CD8-positive, alpha-beta memory T cell (primary cell): ENCODE measurements around the gene XRCC5. TPM values are rescaled to one million over a fixed set of nuclear protein-coding genes. Genes with fewer than 3 reads are reported as not detected.

ENCODE experiments used
- CTCF ChIA-PET: fragments of 350-600 bp; sonication (Branson Sonifier 250); formaldehyde crosslinking; loops from one replicate; lab custom pipeline; 2021; ENCODE audit warnings: antibody characterized with exemption; lab: Charles Lee
- POLR2A ChIA-PET: fragments of 350-600 bp; sonication (Branson Sonifier 250); formaldehyde crosslinking; loops from one replicate; lab custom pipeline; 2021; ENCODE audit warnings: antibody characterized with exemption; lab: Charles Lee
- DNase-seq, 5 donors: peaks; one replicate each; pipeline versions ENCODE4 v3.0.0 to v3.0.0-alpha.2; 2020 to 2022; ENCODE audit warnings: mixed read lengths in 1 of 5
- H3K27ac ChIP-seq: one replicate; pipeline ENCODE4 v1.7.0; 2013; ENCODE audit warnings: low read depth, mild to moderate bottlenecking, low read length, moderate library complexity
- H3K27me3 ChIP-seq: 2 replicates; pipeline ENCODE4 v1.7.0; 2013; ENCODE audit warnings: low read length, mild to moderate bottlenecking; ENCODE audit not compliant: insufficient read depth, poor library complexity, severe bottlenecking
- H3K36me3 ChIP-seq: 2 replicates; pipeline ENCODE4 v1.7.0; 2013; ENCODE audit warnings: mild to moderate bottlenecking, low read length, moderate library complexity; ENCODE audit not compliant: insufficient read depth
- H3K4me1 ChIP-seq: 2 replicates; pipeline ENCODE4 v1.7.0; 2013; ENCODE audit warnings: mild to moderate bottlenecking, low read length, moderate library complexity; ENCODE audit not compliant: insufficient read depth
- H3K4me3 ChIP-seq: 2 replicates; pipeline ENCODE4 v1.7.0; 2013; ENCODE audit warnings: mild to moderate bottlenecking, low read length
- H3K9me3 ChIP-seq: 2 replicates; pipeline ENCODE4 v1.7.0; 2013; ENCODE audit warnings: mild to moderate bottlenecking, low read length
- H3K27ac Mint-ChIP-seq, 8 donors: one replicate each; pipeline ENCODE4 v1.8.0; 2020 to 2021; ENCODE audit warnings: mixed read lengths in 8 of 8, mild to moderate bottlenecking in 6 of 8, inconsistent platforms in 3 of 8, moderate library complexity in 3 of 8
- H3K27me3 Mint-ChIP-seq, 2 donors: one replicate each; pipeline ENCODE4 v1.8.0; 2020 to 2021; ENCODE audit warnings: mixed read lengths in 2 of 2, mild to moderate bottlenecking in 1 of 2, moderate library complexity in 1 of 2
- H3K36me3 Mint-ChIP-seq, 3 donors: one replicate each; pipeline ENCODE4 v1.8.0; 2020 to 2021; ENCODE audit warnings: mixed read lengths in 3 of 3, inconsistent platforms in 1 of 3, mild to moderate bottlenecking in 1 of 3
- H3K4me1 Mint-ChIP-seq, 3 donors: one replicate each; pipeline ENCODE4 v1.8.0; 2020 to 2021; ENCODE audit warnings: mixed read lengths in 3 of 3, inconsistent platforms in 1 of 3, mild to moderate bottlenecking in 1 of 3
- H3K4me3 Mint-ChIP-seq, 7 donors: one replicate each; pipeline ENCODE4 v1.8.0; 2020 to 2021; ENCODE audit warnings: mixed read lengths in 7 of 7, mild to moderate bottlenecking in 6 of 7, moderate library complexity in 4 of 7, inconsistent platforms in 2 of 7
- H3K9me3 Mint-ChIP-seq, 5 donors: one replicate each; pipeline ENCODE4 v1.8.0; 2020 to 2022; ENCODE audit warnings: mixed read lengths in 5 of 5, mild to moderate bottlenecking in 3 of 5, moderate library complexity in 2 of 5, inconsistent platforms in 1 of 5
- polyA plus RNA-seq: library from polyadenylated mRNA; unstranded; fragments of 300-500 nt; fragmentation: Illumina TruSeq; gene quantifications from one replicate; pipeline ENCODE4 v1.2.3, GENCODE V29; 2021
- total RNA-seq, 2 experiments: library from RNA; stranded (reverse); gene quantifications; one replicate each; pipeline ENCODE4 v1.2.3, GENCODE V29; 2021

XRCC5 gene
- total and polyA plus RNA-seq, 3 experiments from 2014 or later = 306 to 643 (median 612) TPM

DNA sequence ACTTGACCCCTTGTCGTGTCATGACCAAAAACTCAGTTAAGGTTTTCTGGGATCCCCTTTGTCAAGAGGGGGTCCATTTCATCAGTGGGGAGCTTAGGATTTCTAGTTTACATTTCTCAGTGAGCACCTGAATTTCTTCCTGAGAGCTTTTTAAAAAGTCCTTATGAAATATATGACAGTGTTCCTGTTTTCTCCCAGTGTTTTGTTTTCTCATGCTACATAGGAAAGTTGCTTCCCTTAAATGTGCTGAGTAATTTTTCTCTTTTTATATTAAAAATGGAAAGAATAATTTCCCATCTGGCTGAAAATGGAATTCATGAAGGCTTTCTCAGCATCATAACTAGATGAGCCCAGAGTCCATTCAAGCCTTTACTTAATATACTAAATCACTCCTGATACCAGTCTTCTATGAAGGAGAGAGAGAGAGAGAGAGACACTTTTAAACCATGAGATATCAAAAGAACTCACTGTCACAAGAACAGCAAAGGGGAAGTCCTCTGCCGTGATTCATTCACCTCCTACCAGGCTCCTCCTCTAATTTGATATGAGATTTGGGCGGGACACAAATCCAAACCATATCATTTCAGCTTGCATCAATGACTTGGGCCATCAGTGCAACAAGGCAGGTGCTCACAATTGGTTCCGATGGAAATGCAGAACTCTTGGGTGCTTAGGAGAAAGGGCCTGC is 61.1 kb downstream of the XRCC5 start:
- H3K27me3 ChIP-seq = no peaks in the 10 kb centered on the region
- H3K27me3 Mint-ChIP-seq = no peaks in the 10 kb centered on the region
- H3K4me1 Mint-ChIP-seq = peaks cover 51 to 77% (median 76%) of the 10 kb centered on the region in 3 donors
- peaks cover 16 to 90% (median 23%) of the 10 kb centered on the region in 3 donors for H3K36me3 Mint-ChIP-seq
- H3K4me3 ChIP-seq = no peak overlapping the region
- ChIA-PET CTCF (no interaction called here), POLR2A (no interaction called here)
- peak overlapping the region in 2 of 8 donors; percentile 5 to 12 for H3K27ac Mint-ChIP-seq
- H3K9me3 ChIP-seq = no peaks in the 10 kb centered on the region
- no peak overlapping the region for H3K4me3 Mint-ChIP-seq
- no peak overlapping the region for H3K27ac ChIP-seq
- H3K9me3 Mint-ChIP-seq = no peaks in the 10 kb centered on the region
- no peaks in the 10 kb centered on the region for H3K4me1 ChIP-seq
- H3K36me3 ChIP-seq = peaks cover 22% of the 10 kb centered on the region
- no peak for DNase-seq

DNA sequence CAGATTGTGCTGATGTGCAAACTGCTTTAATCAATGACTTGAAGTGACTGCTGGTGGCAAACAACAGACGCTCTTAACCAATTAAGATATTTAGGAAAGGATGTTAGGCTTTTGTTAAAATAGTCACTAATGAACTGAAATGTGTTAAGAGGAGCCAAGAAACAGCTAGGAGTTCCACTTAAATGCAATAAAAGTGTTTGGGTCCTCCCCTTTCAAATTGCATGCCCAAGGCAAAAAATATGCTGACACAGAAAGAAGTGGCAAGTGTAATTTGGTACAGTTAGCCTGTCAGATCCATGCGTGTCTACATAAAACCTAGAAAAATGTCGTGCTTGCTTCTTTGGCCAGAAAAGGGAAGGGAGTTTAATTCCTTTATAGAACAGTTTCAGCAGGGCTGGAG is 61.9 kb downstream of the XRCC5 start:
- CTCF ChIA-PET = no interaction called here
- Histone ChIP-seq H3K9me3 (no peaks in the 10 kb centered on the region), H3K27me3 (no peaks in the 10 kb centered on the region), H3K4me1 (no peaks in the 10 kb centered on the region), H3K27ac (no peak overlapping the region), H3K4me3 (no peak overlapping the region), H3K36me3 (peaks cover 24% of the 10 kb centered on the region)
- Mint-ChIP-seq H3K36me3 (peaks cover 17 to 90% (median 25%) of the 10 kb centered on the region in 3 donors), H3K27me3 (no peaks in the 10 kb centered on the region), H3K9me3 (no peaks in the 10 kb centered on the region), H3K4me1 (peaks cover 50 to 81% (median 77%) of the 10 kb centered on the region in 3 donors), H3K4me3 (no peak overlapping the region), H3K27ac (peak overlapping the region in 4 of 8 donors; percentile 4 to 55 (median 14))
- POLR2A ChIA-PET = interaction anchor here (0.6 kb wide), 1 partner anchor 166 kb away, joined by 3 read pairs; no protein-coding TSS in a partner anchor
- DNase-seq = no peak

DNA sequence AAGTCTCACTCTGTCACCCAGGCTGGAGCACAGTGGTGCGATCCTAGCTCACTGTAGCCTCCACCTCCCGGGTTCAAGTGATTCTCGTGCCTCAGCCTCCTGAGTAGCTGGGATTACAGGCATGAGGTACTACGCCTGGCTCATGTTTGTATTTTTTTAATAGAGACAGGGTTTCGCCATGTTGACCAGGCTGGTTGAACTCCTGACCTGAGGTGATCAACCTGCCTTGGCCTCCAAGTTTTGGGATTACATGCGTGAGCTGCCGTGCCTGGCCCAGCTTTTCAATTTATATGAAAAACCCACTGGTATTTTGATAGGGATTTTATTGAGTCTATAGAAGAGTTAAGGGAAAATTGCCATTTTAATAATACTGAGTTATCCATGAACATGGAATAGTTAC is 63.3 kb downstream of the XRCC5 start:
- Mint-ChIP-seq H3K27me3 (no peaks in the 10 kb centered on the region), H3K27ac (no peak overlapping the region), H3K4me3 (no peak overlapping the region), H3K36me3 (peaks cover 17 to 84% (median 28%) of the 10 kb centered on the region in 3 donors), H3K9me3 (no peaks in the 10 kb centered on the region), H3K4me1 (peaks cover 52 to 82% (median 78%) of the 10 kb centered on the region in 3 donors)
- ChIA-PET CTCF (interaction anchor here (1.0 kb wide), 1 partner anchor 149 kb away, joined by 3 read pairs; no protein-coding TSS in a partner anchor), POLR2A (no interaction called here)
- H3K27ac ChIP-seq = no peak overlapping the region
- no peak overlapping the region for H3K4me3 ChIP-seq
- no peaks in the 10 kb centered on the region for H3K27me3 ChIP-seq
- H3K4me1 ChIP-seq = no peaks in the 10 kb centered on the region
- no peak for DNase-seq
- no peaks in the 10 kb centered on the region for H3K9me3 ChIP-seq
- H3K36me3 ChIP-seq = peaks cover 21% of the 10 kb centered on the region

DNA sequence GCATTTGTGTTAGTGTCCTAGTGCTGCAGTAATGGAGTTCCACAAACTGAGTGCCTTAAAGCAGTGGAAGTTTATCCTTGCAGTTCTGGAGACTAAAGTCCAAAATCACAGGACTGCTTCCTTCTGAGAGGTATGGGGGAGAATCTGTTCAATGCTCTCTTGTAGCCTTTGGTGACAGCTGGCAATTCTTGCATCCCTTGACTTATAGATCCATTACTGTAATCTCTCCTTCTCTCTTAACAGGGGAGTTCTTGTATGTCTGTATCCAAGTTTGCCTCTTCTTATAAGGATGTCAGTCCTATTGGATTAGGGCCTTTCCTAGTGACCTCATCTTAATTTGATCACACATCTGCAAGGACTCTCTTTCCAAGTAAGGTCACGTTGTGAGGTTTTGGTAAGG is 69.9 kb downstream of the XRCC5 start:
- POLR2A ChIA-PET = no interaction called here
- Mint-ChIP-seq H3K4me3 (no peak overlapping the region), H3K27me3 (no peaks in the 10 kb centered on the region), H3K36me3 (peaks cover 23 to 81% (median 39%) of the 10 kb centered on the region in 3 donors), H3K9me3 (no peaks in the 10 kb centered on the region), H3K4me1 (peaks cover 66 to 84% (median 84%) of the 10 kb centered on the region in 3 donors), H3K27ac (peak overlapping the region in 2 of 8 donors; percentile 24 to 49)
- CTCF ChIA-PET = no interaction called here
- H3K36me3 ChIP-seq = peaks cover 6% of the 10 kb centered on the region
- H3K9me3 ChIP-seq = no peaks in the 10 kb centered on the region
- H3K27ac ChIP-seq = no peak overlapping the region
- no peaks in the 10 kb centered on the region for H3K27me3 ChIP-seq
- H3K4me1 ChIP-seq = peaks cover 3% of the 10 kb centered on the region
- H3K4me3 ChIP-seq = no peak overlapping the region
- no peak for DNase-seq

DNA sequence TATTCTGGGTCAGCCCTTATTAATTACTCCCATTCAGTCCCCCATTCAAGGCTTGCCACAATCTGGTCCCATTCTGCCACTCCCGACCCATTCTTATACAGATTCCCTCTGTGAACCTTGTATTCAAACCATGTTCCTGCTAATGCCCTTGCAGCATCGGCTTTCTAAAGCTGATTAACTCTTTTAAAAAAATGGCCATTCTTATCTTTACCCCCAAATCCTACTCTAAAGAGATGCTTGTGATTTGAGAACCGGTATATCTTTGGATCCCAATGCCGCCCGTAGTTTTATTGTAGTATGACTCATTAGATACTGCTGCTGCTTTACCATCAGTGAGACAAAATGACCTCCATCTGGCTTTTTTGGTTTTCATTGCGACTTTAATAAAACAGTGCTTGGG is 72.2 kb downstream of the XRCC5 start:
- DNase-seq = no peak
- no peaks in the 10 kb centered on the region for H3K9me3 ChIP-seq
- H3K27me3 ChIP-seq = no peaks in the 10 kb centered on the region
- ChIA-PET POLR2A (no interaction called here), CTCF (interaction anchor here (0.7 kb wide), 1 partner anchor 128 kb away, joined by 4 read pairs; no protein-coding TSS in a partner anchor)
- no peak overlapping the region for H3K4me3 ChIP-seq
- peak overlapping the region in 5 of 8 donors; percentile 0 to 64 (median 15) for H3K27ac Mint-ChIP-seq
- no peak overlapping the region for H3K27ac ChIP-seq
- H3K4me1 ChIP-seq = peaks cover 14% of the 10 kb centered on the region
- no peaks in the 10 kb centered on the region for H3K27me3 Mint-ChIP-seq
- peaks cover 15 to 77% (median 36%) of the 10 kb centered on the region in 3 donors for H3K36me3 Mint-ChIP-seq
- H3K9me3 Mint-ChIP-seq = no peaks in the 10 kb centered on the region
- H3K4me1 Mint-ChIP-seq = peaks cover 68 to 86% (median 85%) of the 10 kb centered on the region in 3 donors
- no peak overlapping the region for H3K4me3 Mint-ChIP-seq
- H3K36me3 ChIP-seq = no peaks in the 10 kb centered on the region

DNA sequence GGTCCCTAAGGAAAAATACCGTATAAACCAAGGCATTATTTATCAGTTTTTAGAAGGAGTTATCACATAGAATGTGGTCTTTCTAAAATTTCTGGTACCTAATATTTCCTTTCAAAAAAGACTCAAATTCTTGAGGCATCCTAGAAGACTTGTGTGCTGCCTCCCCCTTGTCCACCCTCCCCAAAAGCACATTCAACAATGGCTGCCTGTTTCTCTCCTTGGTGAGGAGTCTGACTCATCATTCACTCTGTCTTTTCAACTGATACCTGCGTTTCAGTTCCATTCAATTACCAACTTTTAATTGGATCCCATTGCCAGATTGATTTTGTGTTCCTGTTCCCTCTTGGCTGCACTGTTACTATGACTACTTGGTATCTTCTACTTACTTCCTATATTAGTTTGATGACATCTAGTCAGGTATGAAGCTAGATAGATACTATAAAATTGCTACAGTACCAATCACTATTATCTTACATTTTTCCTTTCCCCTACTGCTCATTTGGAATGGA is 72.9 kb downstream of the XRCC5 start:
- H3K4me1 ChIP-seq = peaks cover 21% of the 10 kb centered on the region
- no peaks in the 10 kb centered on the region for H3K36me3 ChIP-seq
- H3K27me3 ChIP-seq = no peaks in the 10 kb centered on the region
- Mint-ChIP-seq H3K4me1 (peaks cover 67 to 86% (median 85%) of the 10 kb centered on the region in 3 donors), H3K36me3 (peaks cover 15 to 73% (median 33%) of the 10 kb centered on the region in 3 donors), H3K9me3 (no peaks in the 10 kb centered on the region), H3K4me3 (no peak overlapping the region), H3K27ac (peak overlapping the region in 4 of 8 donors; percentile 5 to 70 (median 61)), H3K27me3 (no peaks in the 10 kb centered on the region)
- H3K27ac ChIP-seq = no peak overlapping the region
- H3K4me3 ChIP-seq = no peak overlapping the region
- ChIA-PET CTCF (no interaction called here), POLR2A (no interaction called here)
- DNase-seq = no peak
- H3K9me3 ChIP-seq = no peaks in the 10 kb centered on the region

DNA sequence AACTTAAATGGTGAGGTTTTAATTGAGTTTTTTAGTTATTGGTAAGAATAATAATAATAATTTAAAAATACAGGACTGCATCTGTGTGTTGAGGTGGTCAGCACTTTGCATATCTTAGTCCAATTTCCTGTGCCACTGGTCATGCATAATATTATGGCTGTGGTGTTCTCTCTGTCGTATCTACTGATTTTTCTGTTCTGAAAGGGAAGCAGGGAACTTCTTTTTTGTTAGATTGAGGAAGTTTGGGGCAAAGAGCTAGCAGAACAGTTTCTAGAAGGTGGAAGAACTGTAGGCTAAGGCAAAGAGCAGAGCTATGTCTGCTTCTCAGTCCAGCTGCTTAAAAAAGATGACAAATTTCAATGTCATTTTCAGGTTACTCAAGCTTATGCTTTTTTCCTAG is 74.3 kb downstream of the XRCC5 start:
- Mint-ChIP-seq H3K9me3 (no peaks in the 10 kb centered on the region), H3K27me3 (peaks cover 0 to 1% of the 10 kb centered on the region in 2 donors), H3K36me3 (peaks cover 15 to 68% (median 31%) of the 10 kb centered on the region in 3 donors), H3K4me1 (peaks cover 67 to 87% (median 85%) of the 10 kb centered on the region in 3 donors), H3K27ac (peak overlapping the region in 5 of 8 donors; percentile 15 to 74 (median 58)), H3K4me3 (no peak overlapping the region)
- ChIA-PET CTCF (interaction anchor here (0.9 kb wide), 1 partner anchor 149 kb away, joined by 3 read pairs; no protein-coding TSS in a partner anchor), POLR2A (no interaction called here)
- Histone ChIP-seq H3K4me1 (peaks cover 25% of the 10 kb centered on the region), H3K9me3 (no peaks in the 10 kb centered on the region), H3K27me3 (no peaks in the 10 kb centered on the region), H3K27ac (no peak overlapping the region), H3K36me3 (no peaks in the 10 kb centered on the region), H3K4me3 (no peak overlapping the region)
- no peak for DNase-seq

DNA sequence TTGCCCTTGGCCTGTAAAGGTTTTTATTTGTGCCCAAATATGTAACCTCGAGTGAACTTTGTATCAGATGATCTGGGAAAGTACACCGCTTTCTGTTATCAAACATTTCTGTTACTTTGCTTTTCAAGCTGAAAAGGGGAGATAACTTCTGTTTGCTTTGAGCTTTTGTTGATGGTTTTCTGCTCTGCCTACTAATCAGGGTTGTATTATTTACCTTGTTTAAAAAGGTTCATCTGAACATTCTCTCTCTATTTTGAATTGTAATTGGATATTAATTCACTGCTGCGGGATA is 79.4 kb downstream of the XRCC5 start:
- Mint-ChIP-seq H3K9me3 (no peaks in the 10 kb centered on the region), H3K27me3 (peaks cover 0 to 1% of the 10 kb centered on the region in 2 donors), H3K4me1 (peaks cover 54 to 71% (median 63%) of the 10 kb centered on the region in 3 donors), H3K4me3 (no peak overlapping the region), H3K27ac (peak overlapping the region in 4 of 8 donors; percentile 31 to 83 (median 56)), H3K36me3 (peaks cover 15 to 69% (median 23%) of the 10 kb centered on the region in 3 donors)
- no peak for DNase-seq
- ChIA-PET POLR2A (no interaction called here), CTCF (no interaction called here)
- H3K4me1 ChIP-seq = peaks cover 25% of the 10 kb centered on the region
- H3K9me3 ChIP-seq = no peaks in the 10 kb centered on the region
- H3K36me3 ChIP-seq = peaks cover 19% of the 10 kb centered on the region
- no peak overlapping the region for H3K4me3 ChIP-seq
- no peaks in the 10 kb centered on the region for H3K27me3 ChIP-seq
- H3K27ac ChIP-seq = no peak overlapping the region
